IMR-90 (cell line): Measurements from ENCODE around the gene ANKRD35. TPM values are rescaled to one million over a fixed set of nuclear protein-coding genes. Genes with fewer than 3 reads are reported as not detected.

Experiments used
- ATAC-seq: fragments of 200-7000 bp; cut with Tn5 transposase; 2 replicates; pipeline ENCODE4 v1.9.1; 2020; ENCODE audit warnings: low read depth, mild to moderate bottlenecking, moderate library complexity
- BruUV-seq: library from RNA; stranded (reverse); fragments of 400-500 nt; replicated peaks from 2 replicates; lab custom pipeline; 2021; lab: Mats Ljungman, UMichigan
- CTCF ChIA-PET: fragments of 300-600 bp; formaldehyde crosslinking; extraction: SDS; loops from one replicate; lab custom pipeline; 2021; ENCODE audit warnings: antibody characterized with exemption; lab: Yijun Ruan, JAX
- POLR2A ChIA-PET: fragments of 300-600 bp; sonication (Branson Sonifier 250); formaldehyde crosslinking; loops from one replicate; lab custom pipeline; 2022; ENCODE audit warnings: antibody characterized with exemption; ENCODE audit not compliant: unreplicated experiment; lab: Charles Lee
- DNase-seq: peaks from one replicate; pipeline ENCODE4 v3.0.0; 2013
- H2AFZ ChIP-seq: replicated peaks from 2 replicates; pipeline ENCODE3; 2013; ENCODE audit warnings: low read length, mild to moderate bottlenecking; ENCODE audit not compliant: poor library complexity
- H2AK5ac ChIP-seq: 2 replicates; pipeline ENCODE4 v1.6.1; 2013; ENCODE audit warnings: low read depth, low read length, inconsistent platforms
- H2AK9ac ChIP-seq: replicated peaks from 2 replicates; pipeline ENCODE3; 2013; ENCODE audit warnings: mild to moderate bottlenecking, low read depth, low read length, moderate library complexity; ENCODE audit not compliant: poor library complexity
- H2BK120ac ChIP-seq: 2 replicates; pipeline ENCODE4 v1.6.1; 2013; ENCODE audit warnings: low read depth, low read length, inconsistent platforms
- H2BK15ac ChIP-seq: 3 replicates; pipeline ENCODE4 v1.6.1; 2013; ENCODE audit warnings: low read depth, low read length, inconsistent platforms
- H2BK20ac ChIP-seq: 2 replicates; pipeline ENCODE4 v1.6.1; 2013; ENCODE audit warnings: low read depth, mild to moderate bottlenecking, inconsistent platforms, low read length, moderate library complexity
- H2BK5ac ChIP-seq: 2 replicates; pipeline ENCODE4 v1.6.1; 2013; ENCODE audit warnings: mild to moderate bottlenecking, low read depth, low read length, inconsistent platforms; ENCODE audit not compliant: poor library complexity, severe bottlenecking
- H3K14ac ChIP-seq: replicated peaks from 2 replicates; pipeline ENCODE4 v1.6.1; 2013; ENCODE audit warnings: low read depth, low read length, inconsistent platforms
- H3K18ac ChIP-seq: 2 replicates; pipeline ENCODE4 v1.6.1; 2013; ENCODE audit warnings: low read depth, low read length, control low read depth
- H3K23ac ChIP-seq: 2 replicates; pipeline ENCODE4 v1.6.1; 2013; ENCODE audit warnings: low read depth, low read length, inconsistent platforms
- H3K27ac ChIP-seq: 2 replicates; pipeline ENCODE4 v1.5.1; 2013; ENCODE audit warnings: mild to moderate bottlenecking, control low read depth, low read length; ENCODE audit not compliant: insufficient read depth
- H3K27me3 ChIP-seq: 2 replicates; pipeline ENCODE4 v1.6.1; 2013; ENCODE audit warnings: low read length; ENCODE audit not compliant: control insufficient read depth, insufficient read depth
- H3K36me3 ChIP-seq: 2 replicates; pipeline ENCODE4 v1.6.1; 2013; ENCODE audit warnings: low read length, mixed read lengths; ENCODE audit not compliant: control insufficient read depth, insufficient read depth
- H3K4ac ChIP-seq: 2 replicates; pipeline ENCODE4 v1.6.1; 2013; ENCODE audit warnings: low read depth, low read length, inconsistent platforms
- H3K4me1 ChIP-seq: 2 replicates; pipeline ENCODE4 v1.6.1; 2013; ENCODE audit warnings: low read length, mixed read lengths; ENCODE audit not compliant: control insufficient read depth, insufficient read depth
- H3K4me2 ChIP-seq: 2 replicates; pipeline ENCODE4 v1.6.1; 2013; ENCODE audit warnings: low read depth, mild to moderate bottlenecking, control low read depth, low read length, moderate library complexity
- H3K4me3 ChIP-seq: 2 replicates; pipeline ENCODE4 v1.5.1; 2013; ENCODE audit warnings: low read depth, mild to moderate bottlenecking, control low read depth, low read length, moderate library complexity; ENCODE audit not compliant: insufficient read depth
- H3K56ac ChIP-seq: 2 replicates; pipeline ENCODE4 v1.6.1; 2013; ENCODE audit warnings: low read length, inconsistent platforms; ENCODE audit not compliant: insufficient read depth; ENCODE audit errors: extremely low read depth
- H3K79me1 ChIP-seq, 2 experiments: 2 replicates each; pipeline ENCODE4 v1.6.1; 2013; ENCODE audit warnings: low read length in 2 of 2, inconsistent platforms in 1 of 2, low read depth in 1 of 2
- H3K9ac ChIP-seq: 2 replicates; pipeline ENCODE4 v1.6.1; 2013; ENCODE audit warnings: low read depth, low read length, control low read depth
- H3K9me1 ChIP-seq: 2 replicates; pipeline ENCODE4 v1.6.1; 2013; ENCODE audit warnings: low read length, inconsistent platforms; ENCODE audit not compliant: insufficient read depth
- H3K9me3 ChIP-seq: 2 replicates; pipeline ENCODE4 v1.6.1; 2013; ENCODE audit warnings: low read length; ENCODE audit not compliant: control insufficient read depth, insufficient read depth
- H4K20me1 ChIP-seq: 2 replicates; pipeline ENCODE4 v1.6.1; 2013; ENCODE audit warnings: low read length, inconsistent platforms; ENCODE audit not compliant: insufficient read depth
- H4K5ac ChIP-seq: 2 replicates; pipeline ENCODE4 v1.6.1; 2013; ENCODE audit warnings: mild to moderate bottlenecking, low read depth, low read length, control low read depth
- H4K8ac ChIP-seq, 2 experiments: 2 replicates each; pipeline ENCODE4 v1.6.1; 2013; ENCODE audit warnings: low read depth in 2 of 2, low read length in 2 of 2, control low read depth in 1 of 2, inconsistent platforms in 1 of 2
- H4K91ac ChIP-seq: 2 replicates; pipeline ENCODE4 v1.6.1; 2013; ENCODE audit warnings: low read depth, low read length, inconsistent platforms; ENCODE audit not compliant: insufficient read depth
- BHLHE40 ChIP-seq: fragments of 150-350 bp; IDR thresholded peaks from 2 replicates; pipeline ENCODE4 v1.6.1; 2016; ENCODE audit warnings: mild to moderate bottlenecking, low read depth, low read length
- CEBPB ChIP-seq: IDR thresholded peaks from 2 replicates; pipeline ENCODE4 v1.6.1; 2012; ENCODE audit warnings: low read depth, low read length, improper control_type of control experiment
- CTCF ChIP-seq: conservative IDR thresholded peaks from 2 replicates; pipeline ENCODE4 v1.5.1; 2012; ENCODE audit warnings: mild to moderate bottlenecking, low read depth, low read length, improper control_type of control experiment
- ELK1 ChIP-seq: fragments of 150-350 bp; IDR thresholded peaks from 2 replicates; pipeline ENCODE4 v1.6.1; 2016; ENCODE audit warnings: low read depth, mild to moderate bottlenecking, low read length, moderate library complexity, borderline replicate concordance
- FOS ChIP-seq: fragments of 150-350 bp; IDR thresholded peaks from 2 replicates; pipeline ENCODE4 v1.6.1; 2016; ENCODE audit warnings: low read depth, low read length
- MAZ ChIP-seq: IDR thresholded peaks from 2 replicates; pipeline ENCODE4 v1.6.1; 2012; ENCODE audit warnings: low read depth, mild to moderate bottlenecking, low read length, improper control_type of control experiment, moderate library complexity, borderline replicate concordance
- MXI1 ChIP-seq: IDR thresholded peaks from 2 replicates; pipeline ENCODE4 v1.6.1; 2012; ENCODE audit warnings: low read depth, mild to moderate bottlenecking, low read length, moderate library complexity, borderline replicate concordance
- NFE2L2 ChIP-seq: fragments of 150-350 bp; IDR thresholded peaks from 2 replicates; pipeline ENCODE4 v1.6.1; 2016; ENCODE audit warnings: low read depth, mild to moderate bottlenecking, low read length
- RAD21 ChIP-seq: IDR thresholded peaks from 2 replicates; pipeline ENCODE4 v1.6.1; 2012; ENCODE audit warnings: low read length, improper control_type of control experiment
- RCOR1 ChIP-seq: IDR thresholded peaks from 2 replicates; pipeline ENCODE4 v1.6.1; 2012; ENCODE audit warnings: mild to moderate bottlenecking, low read length, improper control_type of control experiment; ENCODE audit not compliant: insufficient replicate concordance
- RFX5 ChIP-seq: IDR thresholded peaks from 2 replicates; pipeline ENCODE4 v1.8.0; 2012; ENCODE audit warnings: low read depth, mild to moderate bottlenecking, low read length, moderate library complexity
- USF2 ChIP-seq: fragments of 150-350 bp; IDR thresholded peaks from 2 replicates; pipeline ENCODE4 v1.6.1; 2017; ENCODE audit warnings: mild to moderate bottlenecking, antibody characterized with exemption, low read length, low read depth
- WGBS, 2 experiments: methylation state at CpG; one replicate each; pipeline versions ENCODE4 v1.1.5 to v1.1.7; 2013; ENCODE audit warnings: missing lambda C conversion rate in 2 of 2; ENCODE audit not compliant: insufficient read length in 1 of 2; ENCODE audit errors: extremely low coverage in 2 of 2; 5-methylcytosine and 5-hydroxymethylcytosine counted together
- dilution Hi-C: fragments of 300-500 bp; cut with HindIII; formaldehyde crosslinking; loops from one replicate; pipeline ENCODE4 v1.14.3; 2018; ENCODE audit warnings: low sequenced_read_pairs; ENCODE audit not compliant: unreplicated experiment
- in situ Hi-C: fragments of 300-500 bp; cut with MboI; formaldehyde crosslinking; loops from 3 replicates; pipeline ENCODE4 v1.14.3; 2019; ENCODE audit warnings: low sequenced_read_pairs, inconsistent platforms, mixed read lengths
- intact Hi-C: fragments of 100-400 bp; cut with micrococcal nuclease; formaldehyde crosslinking; loops from 2 replicates; pipeline ENCODE4 v1.10.0; 2022
- polyA plus RNA-seq, 3 experiments: library from polyadenylated mRNA; depleted of rRNA; stranded (reverse); fragments of >200 nt; gene quantifications; 2 replicates each; pipeline ENCODE4 v1.2.3, GENCODE V29; 2012; ENCODE audit warnings: low replicate concordance in 1 of 3
- total RNA-seq: library from RNA; depleted of rRNA; stranded (reverse); fragments of >200 nt; gene quantifications from 2 replicates; pipeline ENCODE4 v1.2.3, GENCODE V29; 2012

The ANKRD35 gene
- total and polyA plus RNA-seq, 2 of the 4 experiments (the other 2 are of a cell fraction) = 0.90 to 2.4 TPM

- CTCF ChIA-PET = interaction anchor here (0.6 to 2.5 kb wide), 34 partner anchors 8 to 178 kb away, joined by 3 to 24 read pairs (median 4); partner anchors contain the start of genes ANKRD34A, ITGA10, LIX1L and NUDT17
- Histone ChIP-seq H2AK5ac (peak overlapping the region; percentile 98), H3K23ac (peak overlapping the region; percentile 92), H2BK5ac (peak overlapping the region; percentile 88), H3K9me3 (no peaks in the 10 kb centered on the region), H3K27ac (peak overlapping the region; percentile 71), H3K27me3 (no peaks in the 10 kb centered on the region), H2BK20ac (peak overlapping the region; percentile 93), H3K4me1 (peaks cover 12% of the 10 kb centered on the region), H3K4me3 (peak overlapping the region; percentile 3; the same call in 1 of the 2 replicates), H3K18ac (peak overlapping the region; percentile 57), H3K56ac (peak overlapping the region; percentile 91), H2AFZ (peak overlapping the region; percentile 87), H3K4me2 (peak overlapping the region; percentile 53), H4K20me1 (no peaks in the 10 kb centered on the region), H3K9ac (peak overlapping the region; percentile 56), H3K14ac (peak overlapping the region; percentile 93), H3K79me1 (peaks cover 0 to 4% of the 10 kb centered on the region in 2 experiments; a peak in 1 of 4 replicates), H2BK15ac (peak overlapping the region; percentile 81), H4K8ac (peak overlapping the region; percentile 85 to 96), H2AK9ac (peak overlapping the region; percentile 57), H3K4ac (peak overlapping the region; percentile 96), H4K91ac (peak overlapping the region; percentile 92), H3K9me1 (peaks cover 15% of the 10 kb centered on the region), H4K5ac (peak overlapping the region; percentile 83), H2BK120ac (peak overlapping the region; percentile 96), H3K36me3 (no peaks in the 10 kb centered on the region)
- dilution Hi-C loops = no loop called here
- DNase-seq (peak; percentile 99), ATAC-seq (peak; percentile 93)
- intact Hi-C loops = loop anchor here (1.0 to 10.0 kb wide), 5 partner anchors 18 to 121 kb away; partner anchors contain the start of genes ITGA10, LIX1L, PEX11B and PIAS3
- POLR2A ChIA-PET = interaction anchor here (1.0 kb wide), 1 partner anchor 33 kb away, joined by 5 read pairs; the partner anchor contains the start of gene PIAS3
- in situ Hi-C loops = no loop called here
- WGBS, 2 experiments = 0% methylated on average over 1 of the region's 6 CpGs; no CpG with 5 or more reads in 1 of the 2 experiments
- BruUV-seq = no TSS peak
- TF ChIP-seq RAD21 (peak; percentile 93), RCOR1 (peak; percentile 71), RFX5 (no peak), CTCF (peak; percentile 99), NFE2L2 (no peak), BHLHE40 (no peak), MAZ (peak; percentile 82; the same call in 1 of the 2 replicates), CEBPB (no peak), MXI1 (no peak), USF2 (no peak), FOS (peak; percentile 67), ELK1 (no peak)
Observed at GRCh38 chr1:145891587-145892485, 6.2 kb upstream of the ANKRD35 start.
